ENCODE measurements around the gene FHOD3.

DNA sequence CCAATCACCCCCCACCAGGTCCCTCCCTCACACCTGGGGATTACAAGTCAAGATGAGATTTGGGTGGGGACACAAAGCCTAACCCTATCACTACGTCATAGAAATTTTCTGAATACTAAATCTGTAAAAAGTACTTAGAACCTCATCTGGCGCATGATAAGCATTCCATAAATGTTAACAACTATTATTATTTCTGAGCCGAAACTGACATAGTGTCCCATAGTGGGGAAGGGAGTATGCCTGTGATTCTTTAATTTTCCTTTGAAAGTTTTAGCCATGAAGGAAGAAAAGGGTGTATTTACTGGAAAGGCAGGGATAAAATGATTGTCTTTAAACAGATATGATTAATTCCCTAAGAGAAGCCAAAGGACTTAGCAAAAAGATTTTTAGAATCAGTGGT is 71.4 kb downstream of the FHOD3 start:
- TF ChIP-seq, protein P1, sequence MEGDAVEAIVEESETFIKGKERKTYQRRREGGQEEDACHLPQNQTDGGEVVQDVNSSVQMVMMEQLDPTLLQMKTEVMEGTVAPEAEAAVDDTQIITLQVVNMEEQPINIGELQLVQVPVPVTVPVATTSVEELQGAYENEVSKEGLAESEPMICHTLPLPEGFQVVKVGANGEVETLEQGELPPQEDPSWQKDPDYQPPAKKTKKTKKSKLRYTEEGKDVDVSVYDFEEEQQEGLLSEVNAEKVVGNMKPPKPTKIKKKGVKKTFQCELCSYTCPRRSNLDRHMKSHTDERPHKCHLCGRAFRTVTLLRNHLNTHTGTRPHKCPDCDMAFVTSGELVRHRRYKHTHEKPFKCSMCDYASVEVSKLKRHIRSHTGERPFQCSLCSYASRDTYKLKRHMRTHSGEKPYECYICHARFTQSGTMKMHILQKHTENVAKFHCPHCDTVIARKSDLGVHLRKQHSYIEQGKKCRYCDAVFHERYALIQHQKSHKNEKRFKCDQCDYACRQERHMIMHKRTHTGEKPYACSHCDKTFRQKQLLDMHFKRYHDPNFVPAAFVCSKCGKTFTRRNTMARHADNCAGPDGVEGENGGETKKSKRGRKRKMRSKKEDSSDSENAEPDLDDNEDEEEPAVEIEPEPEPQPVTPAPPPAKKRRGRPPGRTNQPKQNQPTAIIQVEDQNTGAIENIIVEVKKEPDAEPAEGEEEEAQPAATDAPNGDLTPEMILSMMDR (IDR thresholded peaks at IDR 0.05) = no peak
- TF ChIP-seq POLR2AphosphoS5 (IDR thresholded peaks at IDR 0.05; ENCODE audit: insufficient read depth in 1 of 2, low read depth in 1 of 2) = no peak
